Non-pigmented ciliary epithelial cell (primary cell): ENCODE data around the gene ZNF280B.
"Not testable (repeated sequence)": the region's sequence is repeated elsewhere in the genome, so short reads cannot be mapped to it uniquely, and the experiment has no call there.

Source experiments
- DNase-seq: peaks from one replicate; pipeline ENCODE4 v3.0.0-alpha.2; 2010; ENCODE audit warnings: low read depth

The ZNF280B gene

DNA sequence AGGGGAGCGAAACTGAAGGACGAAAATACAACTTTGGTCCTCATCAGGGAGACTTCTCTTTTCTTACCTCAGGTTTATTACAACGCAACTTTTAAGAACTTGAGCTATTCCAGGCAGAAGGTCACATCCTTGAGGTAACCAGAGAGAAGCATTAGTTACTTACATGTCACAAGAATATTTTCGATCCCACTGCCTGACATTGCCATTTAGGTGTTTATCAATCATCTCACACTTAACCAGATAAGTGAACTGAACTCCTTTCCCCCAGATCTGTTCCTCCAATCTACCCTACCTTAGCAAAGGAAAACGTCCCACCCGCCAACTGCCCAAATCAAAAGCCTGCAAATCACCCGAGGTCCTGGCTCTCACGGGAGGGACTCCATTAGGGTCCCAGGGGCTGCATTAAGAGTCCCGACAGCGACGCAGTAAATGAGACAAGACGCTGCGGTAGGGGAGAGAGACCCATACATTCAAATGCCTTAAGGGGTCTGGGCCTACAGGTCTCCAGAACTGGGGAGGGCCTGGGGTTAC is 734 bp downstream of the ZNF280B start:
- no peak for DNase-seq

DNA sequence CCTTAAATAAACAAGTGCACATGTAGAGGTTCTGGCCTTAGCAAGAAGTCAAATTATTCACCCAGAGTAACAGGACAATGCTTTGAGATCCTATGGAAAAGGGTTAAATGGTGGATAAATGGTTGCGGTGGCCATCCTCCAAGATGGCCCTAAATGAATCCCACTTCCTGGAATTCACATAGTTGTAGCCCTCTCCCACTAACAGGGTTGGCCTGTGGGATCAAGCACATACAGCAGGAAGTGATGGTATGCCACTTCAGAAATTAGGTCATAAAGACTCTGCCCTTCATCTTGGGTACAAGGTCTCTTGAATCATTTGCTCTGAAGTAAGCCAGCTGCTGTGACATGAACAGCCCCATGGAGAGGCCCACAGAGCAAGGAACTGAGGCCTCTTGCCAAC is 1.8 kb downstream of the ZNF280B start:
- DNase-seq: no peak

DNA sequence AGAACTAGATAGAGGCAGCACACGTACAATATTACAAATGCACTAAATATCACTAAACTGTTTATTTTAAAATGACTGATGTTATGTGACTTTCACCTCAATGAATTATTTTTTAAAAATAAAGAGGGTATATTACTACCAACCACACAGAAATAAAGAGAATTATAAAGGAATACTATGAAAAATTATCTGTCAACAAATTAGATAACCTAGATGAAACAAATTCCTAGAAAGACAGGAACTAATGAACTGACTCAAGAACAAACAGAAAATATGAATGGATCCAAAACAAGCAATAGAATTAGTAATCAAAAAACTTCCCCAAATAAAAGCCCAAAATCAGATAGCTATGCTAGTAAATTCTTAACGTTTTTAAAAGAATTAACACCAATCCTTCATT is 10.3 kb downstream of the ZNF280B start:
- DNase-seq: no peak

DNA sequence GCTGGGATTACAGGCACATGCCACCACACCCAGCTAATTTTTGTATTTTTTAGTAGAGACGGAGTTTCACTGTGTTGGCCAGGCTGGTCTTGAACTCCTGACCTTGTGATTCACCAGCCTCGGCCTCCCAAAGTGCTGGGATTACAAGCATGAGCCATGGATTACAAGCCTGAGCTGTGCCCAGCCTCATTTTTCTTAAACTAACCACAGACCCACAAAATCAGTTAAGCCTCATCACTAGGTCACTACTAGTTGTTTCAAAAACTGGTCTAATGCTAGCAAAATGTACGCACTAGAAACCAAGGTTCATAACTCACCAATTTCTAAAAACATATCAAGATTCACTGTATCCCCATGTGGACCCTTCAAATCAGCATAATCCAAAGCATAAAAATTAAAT is 17.0 kb downstream of the ZNF280B start:
- DNase-seq: not testable (repeated sequence)

DNA sequence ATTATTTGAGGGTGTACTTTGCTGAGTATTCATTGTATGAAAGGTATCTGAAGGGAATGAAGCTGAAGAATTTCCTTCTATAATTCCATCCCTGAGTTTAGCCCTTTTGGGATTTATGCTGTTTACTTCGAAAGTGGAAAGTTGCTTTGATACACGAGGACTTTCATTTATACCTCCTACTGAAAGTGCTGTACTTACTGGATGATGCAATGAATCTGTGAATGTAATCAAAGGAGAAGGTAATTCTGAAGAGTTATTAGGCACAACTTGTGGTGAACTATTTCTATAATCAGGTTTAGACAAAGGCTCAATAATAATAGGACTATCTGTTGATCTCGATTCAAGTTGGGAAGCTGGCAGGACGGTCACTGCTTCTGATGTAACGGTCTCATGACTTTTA is 19.8 kb downstream of the ZNF280B start:
- no peak for DNase-seq

DNA sequence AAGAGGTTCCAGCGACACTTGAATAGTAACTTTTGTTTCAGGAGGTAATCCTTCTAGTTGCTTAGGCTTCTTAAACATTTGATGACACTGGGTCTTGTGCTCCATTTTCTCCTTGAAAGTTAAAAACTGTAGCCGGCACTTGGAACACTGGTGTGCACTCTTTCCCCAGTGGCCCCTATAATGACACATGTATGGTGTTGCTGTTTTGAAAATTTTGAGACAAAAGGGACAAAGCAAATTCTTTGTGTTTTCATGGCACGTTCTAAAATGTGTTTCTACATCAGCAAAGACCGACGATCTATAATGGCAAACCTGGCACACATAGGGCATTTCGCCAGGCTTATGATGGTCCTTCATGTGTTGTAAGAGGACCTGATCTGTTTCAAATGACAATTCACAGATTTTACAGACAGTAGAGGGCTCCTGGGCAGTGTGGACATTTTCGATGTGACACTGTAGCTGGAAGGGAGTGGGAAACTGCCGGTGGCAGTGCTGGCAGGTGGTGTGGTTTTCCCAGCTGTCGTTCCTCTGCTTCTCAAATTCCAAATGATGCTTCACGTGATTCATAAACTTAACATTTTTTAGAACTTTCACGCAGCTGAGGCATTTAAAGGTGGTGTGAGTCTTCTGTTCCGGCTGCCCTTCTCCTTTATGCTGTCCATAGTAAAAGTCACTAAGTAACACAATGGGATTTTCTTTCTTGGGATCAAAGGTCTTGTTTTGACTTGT is 20.5 kb downstream of the ZNF280B start:
- no peak for DNase-seq

DNA sequence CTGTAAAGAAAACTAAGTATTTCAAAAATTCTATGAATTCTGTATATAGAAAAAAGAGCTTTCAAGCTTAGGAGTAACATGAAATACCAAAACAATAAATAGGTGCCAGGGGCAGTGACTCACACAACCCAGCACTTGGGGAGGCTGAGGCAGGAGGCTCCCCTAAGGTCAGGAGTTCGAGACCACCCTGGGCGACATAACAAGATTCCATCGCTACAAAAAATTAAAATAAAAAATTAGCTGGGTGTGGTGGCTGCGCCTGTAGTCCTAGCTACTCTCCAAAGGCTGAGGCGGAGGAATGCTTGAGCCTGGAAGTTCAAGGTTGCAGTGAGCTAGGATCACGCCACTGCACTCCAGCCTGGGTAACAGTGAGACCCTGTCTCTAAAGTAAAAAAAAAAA is 21.5 kb downstream of the ZNF280B start:
- no peak for DNase-seq

DNA sequence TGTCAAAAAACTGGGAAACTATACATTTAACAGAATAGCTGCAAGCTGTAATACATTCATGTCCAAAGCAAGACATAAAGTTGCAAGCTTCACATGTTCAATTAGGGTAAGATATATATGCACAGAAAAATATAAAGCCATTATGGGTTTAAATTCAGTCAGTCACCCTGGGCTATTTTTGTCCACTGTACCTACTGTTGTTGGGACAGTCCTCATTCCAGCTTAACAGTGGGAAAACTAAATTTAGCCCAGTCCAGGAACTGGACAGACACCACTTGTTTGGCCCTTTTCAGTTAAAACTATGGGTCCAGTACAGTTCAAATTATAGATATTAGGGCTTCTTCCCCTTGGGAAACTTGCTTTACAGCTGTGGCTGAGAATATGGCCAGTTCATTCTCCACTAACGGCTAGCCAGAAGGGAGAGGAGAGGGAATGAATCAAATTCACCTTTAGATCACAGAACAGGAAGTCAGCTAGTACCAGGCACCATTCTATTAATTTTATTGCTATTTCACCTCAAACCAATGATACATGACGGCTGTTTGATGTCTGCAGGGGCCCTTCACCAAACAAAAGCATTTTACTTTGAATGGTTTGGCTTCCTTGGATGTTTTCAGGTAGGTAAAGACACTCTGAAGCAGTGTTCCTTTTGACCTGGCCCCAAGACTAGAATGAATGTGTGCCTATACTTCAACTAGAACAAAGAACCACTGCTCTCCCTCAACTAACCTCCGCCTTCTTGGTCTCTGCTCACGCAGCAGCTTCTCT is 22.2 kb downstream of the ZNF280B start:
- DNase-seq: no peak

DNA sequence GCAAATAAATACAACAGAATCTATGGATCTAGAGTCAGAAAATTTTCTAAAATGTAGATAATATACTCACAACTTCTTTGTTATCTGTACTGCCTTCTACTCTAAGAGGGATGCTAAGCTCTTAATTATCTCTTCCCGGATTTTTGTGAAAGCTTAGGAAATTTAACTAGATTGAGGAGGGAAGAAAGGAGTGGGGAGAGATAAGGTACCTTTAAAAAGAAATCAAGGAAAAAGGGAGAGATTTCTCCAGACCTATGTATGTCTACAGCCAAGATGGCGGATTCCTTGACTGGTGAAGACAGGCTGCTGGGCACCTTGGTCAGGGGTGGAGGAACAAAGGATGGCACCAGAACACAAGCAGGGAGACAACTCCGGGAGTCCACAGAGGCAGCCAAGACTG is 23.0 kb downstream of the ZNF280B start:
- no peak for DNase-seq

DNA sequence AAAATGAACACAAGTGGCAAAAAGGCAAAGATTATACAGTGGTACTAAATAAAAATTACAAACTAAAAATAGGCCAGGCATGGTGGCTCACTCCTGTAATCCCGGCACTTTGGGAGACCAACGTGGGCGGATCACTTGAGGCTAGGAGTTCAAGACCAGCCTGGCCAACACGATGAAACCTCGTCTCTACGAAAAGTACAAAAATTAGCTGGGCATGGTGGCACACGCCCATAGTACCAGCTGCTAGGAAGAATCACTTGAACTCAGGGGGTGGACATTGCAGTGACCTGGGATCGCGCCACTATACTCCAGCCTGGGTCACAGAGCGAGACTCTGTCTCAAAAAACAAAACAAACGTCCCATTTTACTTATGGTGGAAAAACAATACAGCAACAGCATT is 24.5 kb downstream of the ZNF280B start:
- no peak for DNase-seq

DNA sequence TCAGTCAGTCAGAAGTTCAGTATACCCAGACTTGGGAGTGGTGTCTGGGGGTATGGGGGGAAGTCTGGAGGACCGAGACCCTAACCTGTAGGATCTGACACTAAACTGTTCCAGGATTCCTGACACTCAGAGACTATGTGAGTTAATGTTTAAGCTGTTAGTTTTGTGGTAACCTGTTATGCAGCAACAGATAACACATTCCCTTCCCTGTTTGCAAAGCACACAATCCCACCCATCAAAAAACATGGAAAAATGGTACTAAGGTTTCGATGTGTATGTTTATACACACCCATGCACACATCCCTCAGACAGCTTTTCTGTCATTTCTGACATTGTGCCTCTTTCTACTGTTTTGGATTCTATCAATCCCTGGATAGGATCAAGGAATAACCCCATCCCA is 27.6 kb downstream of the ZNF280B start:
- DNase-seq: no peak

DNA sequence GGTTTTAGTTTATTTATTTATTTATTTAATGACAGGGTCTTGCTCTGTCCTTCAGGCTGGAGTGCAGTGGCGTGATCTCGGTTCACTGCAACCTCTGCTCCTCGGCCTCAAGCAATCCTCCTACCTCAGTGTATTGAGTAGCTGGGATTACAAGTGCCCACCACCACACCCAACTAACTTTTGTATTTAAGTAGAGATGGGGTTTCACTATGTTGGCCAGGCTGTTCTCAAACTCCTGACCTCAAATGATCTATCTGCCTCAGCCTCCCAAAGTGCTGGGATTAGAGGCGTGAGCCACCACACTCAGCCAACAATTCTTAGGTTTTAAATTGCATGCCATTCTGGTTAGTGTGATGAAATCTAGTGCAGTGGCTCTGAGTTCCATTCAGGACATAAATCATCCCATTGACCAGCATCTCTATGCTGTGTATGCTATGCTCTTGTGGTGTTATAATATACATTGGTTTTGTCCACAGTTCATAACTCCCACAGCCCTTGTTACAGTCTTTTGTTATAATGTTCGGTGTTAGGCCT is 28.5 kb downstream of the ZNF280B start:
- no peak for DNase-seq

DNA sequence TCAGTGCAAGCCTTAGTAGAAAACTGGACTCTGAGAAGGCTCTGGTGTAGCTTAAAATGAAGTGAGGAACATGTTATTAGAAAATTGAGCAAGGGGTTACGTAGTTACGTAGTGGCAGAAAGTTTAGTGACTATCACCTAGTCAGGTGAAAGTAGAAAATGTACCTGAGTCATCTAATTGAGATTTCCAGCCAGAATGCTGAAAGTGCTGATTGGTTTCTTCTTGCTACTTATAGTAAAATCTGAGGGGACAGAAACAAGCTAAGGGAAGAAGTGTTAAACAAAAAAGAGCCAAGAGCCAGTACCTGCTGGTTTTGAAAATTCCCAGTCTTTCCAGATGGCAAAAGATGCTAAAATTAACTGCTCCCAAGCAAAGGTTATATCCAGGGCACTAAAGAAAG is 29.4 kb downstream of the ZNF280B start:
- DNase-seq: no peak

DNA sequence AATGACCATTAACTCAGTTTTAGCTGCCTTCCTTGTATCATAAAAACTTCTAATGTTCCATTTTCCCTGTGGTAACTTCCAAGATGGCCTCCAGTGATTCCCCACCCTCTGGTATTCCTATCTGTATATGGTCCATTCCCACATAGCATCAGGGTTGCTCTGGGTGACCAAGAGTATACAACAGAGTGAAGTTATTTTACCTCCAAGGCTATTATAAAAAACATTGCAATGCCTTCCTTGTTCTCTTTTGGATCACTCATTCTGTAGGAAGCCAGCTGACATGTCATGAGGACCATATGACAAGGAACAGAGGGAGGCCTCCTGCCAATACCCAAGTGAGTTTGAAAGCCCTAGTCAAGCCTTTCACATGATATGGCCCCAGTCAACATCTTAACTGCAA is 30.1 kb downstream of the ZNF280B start:
- DNase-seq: no peak

DNA sequence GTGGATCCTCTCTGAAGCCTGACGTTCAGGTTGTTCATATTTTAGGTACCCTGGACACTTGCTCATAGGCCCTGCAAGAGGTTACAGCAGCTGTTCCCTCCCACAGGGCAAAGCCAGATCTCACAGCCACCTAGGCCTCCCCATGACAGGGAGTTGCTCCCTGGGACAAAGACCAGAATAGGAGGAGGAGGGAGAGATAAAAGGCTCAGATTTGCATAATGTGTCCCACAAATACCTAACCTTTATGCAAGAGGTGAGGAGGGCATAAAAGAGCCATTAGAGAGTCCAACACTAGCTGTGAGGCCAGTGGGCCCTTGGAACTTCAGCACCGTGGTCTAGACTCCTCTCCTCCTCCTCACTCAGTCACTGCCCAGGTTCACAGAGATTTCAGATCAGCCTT is 33.8 kb downstream of the ZNF280B start:
- no peak for DNase-seq

DNA sequence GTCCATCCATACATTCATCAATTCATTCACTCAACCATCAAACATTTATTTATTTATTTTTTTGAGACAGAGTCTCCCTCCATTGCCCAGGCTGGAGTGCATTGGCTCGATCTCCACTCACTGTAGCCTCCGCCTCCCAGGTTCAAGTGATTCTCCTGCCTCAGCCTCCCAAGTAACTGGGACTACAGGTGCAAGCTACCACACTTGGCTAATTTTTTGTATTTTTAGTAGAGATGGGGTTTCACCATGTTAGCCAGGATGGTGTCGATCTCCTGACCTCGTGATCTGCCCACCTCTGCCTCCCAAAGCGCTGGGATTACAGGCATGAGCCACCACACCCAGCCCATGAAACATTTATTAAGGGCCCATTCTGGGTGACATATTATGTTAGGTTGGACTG is 37.4 kb downstream of the ZNF280B start:
- not testable (repeated sequence) for DNase-seq

DNA sequence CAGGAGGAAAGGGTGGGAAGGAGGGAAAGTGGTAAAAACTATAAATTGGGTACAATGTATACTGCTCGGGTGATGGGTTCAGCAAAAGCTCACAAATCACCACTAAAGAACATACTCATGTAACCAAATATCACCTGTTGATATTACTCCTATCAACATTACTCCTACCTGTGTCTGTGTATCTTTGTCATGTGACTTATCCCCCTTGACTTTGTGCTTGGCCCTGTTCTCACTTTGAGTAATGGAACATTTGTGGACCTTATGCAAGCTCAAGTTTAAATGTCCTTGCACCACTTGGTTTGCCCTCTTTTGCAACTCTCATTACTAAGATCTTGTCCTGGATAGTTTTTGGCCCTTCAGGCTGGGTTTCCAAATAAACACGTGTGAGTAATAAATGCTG is 39.0 kb downstream of the ZNF280B start:
- no peak for DNase-seq

DNA sequence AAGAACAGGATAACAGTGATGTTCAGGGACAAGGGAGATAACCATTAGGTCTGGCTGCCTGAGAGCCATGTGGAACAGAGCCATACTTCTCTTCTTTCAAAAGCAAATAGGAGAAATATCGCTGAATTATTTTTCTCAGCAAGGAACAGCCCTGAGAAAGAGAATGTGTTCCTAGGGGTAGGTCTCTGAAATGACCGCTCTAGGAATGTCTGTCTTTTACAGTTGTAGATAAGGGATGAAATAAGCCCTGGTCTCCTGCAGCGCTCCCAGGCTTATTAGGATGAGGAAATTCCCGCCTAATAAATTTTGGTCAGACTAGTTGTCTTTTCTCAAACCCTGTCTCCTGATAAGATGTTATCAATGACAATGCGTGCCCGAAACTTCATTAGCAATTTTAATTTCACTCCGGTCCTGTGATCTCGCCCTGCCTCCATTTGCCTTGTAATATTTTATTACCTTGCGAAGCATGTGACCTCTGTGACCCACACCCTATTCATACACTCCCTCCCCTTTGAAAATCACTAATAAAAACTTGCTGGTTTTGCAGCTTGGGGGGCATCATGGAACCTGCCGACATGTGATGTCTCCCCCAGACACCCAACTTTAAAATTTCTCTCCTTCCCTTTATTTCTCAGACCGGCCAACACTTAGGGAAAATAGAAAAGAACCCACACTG is 39.6 kb downstream of the ZNF280B start:
- not testable (repeated sequence) for DNase-seq

DNA sequence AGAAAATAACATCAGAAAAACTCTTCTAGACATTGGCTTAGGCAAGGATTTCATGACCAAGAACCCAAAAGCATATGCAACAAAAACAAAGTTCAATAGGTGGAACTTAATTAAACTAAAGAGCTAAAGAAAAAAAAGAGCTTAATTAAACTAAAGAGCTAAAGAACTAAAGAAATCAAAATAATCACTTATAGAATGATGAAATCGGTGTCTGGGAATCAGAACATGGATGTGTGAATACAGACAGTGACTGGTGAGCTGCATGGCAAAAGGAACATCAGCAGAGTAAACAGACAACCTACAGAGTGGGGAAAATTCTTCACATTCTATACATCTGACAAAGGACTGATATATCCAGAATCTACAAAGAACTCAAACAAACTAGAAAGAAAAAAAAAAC is 41.4 kb downstream of the ZNF280B start:
- DNase-seq: no peak

DNA sequence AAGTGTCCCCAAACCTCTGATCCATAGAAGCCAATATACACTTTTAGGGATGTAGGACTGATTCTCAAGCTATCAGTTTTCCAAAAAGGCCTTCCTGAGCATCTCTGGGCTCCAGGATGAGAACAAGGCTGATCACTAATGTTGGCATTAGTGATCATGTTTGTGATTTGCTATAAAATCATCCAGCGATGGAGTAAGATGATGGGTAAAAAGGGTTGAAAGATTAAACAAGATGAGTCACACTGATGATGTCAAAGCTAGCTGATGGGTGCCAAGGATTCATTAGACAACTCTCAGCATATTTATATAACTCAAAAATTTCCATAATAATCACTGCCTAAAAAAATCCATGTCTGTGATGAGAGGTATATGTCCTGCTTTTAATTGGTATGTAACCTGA is 42.8 kb downstream of the ZNF280B start:
- no peak for DNase-seq

DNA sequence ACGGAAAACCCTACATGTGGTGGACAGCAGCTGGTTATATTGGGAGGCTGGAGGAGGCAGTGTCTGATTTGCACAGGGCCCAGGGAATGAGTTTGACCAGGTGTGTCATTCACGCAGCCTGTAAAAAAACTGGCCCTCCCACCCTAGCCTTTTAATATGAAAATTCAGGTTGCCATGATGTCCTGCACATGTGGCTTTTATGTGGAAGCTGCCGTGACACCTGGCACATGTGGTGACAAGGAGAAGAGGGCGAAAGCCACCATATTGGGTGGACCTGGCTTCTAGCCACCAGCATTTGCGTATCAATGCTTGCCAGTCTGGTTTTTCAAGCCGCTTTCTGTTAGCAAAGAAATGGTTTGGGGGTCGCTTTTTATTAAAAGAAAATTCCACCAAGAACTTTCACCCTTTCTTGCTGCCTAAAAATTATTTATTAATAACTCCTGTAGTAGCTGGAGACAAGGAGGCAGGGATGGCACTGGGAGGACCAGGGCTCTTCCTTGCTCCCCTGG is 43.4 kb downstream of the ZNF280B start:
- no peak for DNase-seq

DNA sequence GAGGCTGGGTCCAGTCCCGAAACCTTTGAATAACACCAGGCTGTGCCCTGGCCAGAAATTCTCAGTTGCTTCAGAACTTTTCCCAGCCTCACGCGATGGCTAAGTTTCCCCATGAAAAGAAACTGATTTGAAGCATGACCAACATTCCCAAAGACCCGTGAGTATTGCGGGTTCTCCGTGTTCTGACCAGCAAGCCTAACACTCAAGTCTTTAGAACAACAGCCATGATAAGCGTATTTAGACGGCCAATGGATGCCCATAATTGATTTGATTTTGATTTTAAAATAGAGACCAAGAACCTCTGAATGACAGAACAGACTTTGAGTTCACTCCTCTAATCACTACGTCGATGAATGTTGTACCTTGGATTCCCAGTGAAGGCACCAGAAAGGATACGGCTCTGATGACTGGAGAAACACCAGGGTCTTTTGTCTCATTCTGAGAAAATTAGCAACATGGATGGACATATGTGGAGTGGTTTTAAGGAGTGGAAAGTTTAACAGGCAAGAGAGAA is 43.9 kb downstream of the ZNF280B start:
- no peak for DNase-seq
